ENCODE data around the gene DENND6A. TPM values are rescaled to one million over a fixed set of nuclear protein-coding genes. Genes with fewer than 3 reads are reported as not detected.

DENND6A gene
- total and polyA plus RNA-seq, 11 donors, result 4.9 to 27.9 (median 14.3) TPM

GRCh38 chr3:57652203-57652602 lies 40.7 kb downstream of the DENND6A start:
- TF ChIP-seq POLR2A (IDR thresholded peaks at IDR 0.05) (no peak), CTCF (IDR thresholded peaks at IDR 0.05) (no peak)
- Histone ChIP-seq H3K27ac (no peak overlapping the region), H3K4me3 (no peak overlapping the region), H3K36me3 (peaks cover 0 to 86% (median 66%) of the 10 kb centered on the region in 9 donors), H3K27me3 (no peaks in the 10 kb centered on the region), H3K4me1 (peaks cover 0 to 4% (median 1%) of the 10 kb centered on the region in 12 donors), H3K9me3 (peaks cover 0 to 14% (median 5%) of the 10 kb centered on the region in 12 donors)
- intact Hi-C loops (cut with DNase I), result loop anchor here in 2 of 10 donors (10.0 kb wide), 2 partner anchors 163 to 203 kb away; no protein-coding TSS in a partner anchor
- DNase-seq (no peak), ATAC-seq (no peak)
- WGBS, 4 donors, result 87 to 94% (median 90%) methylated on average over 3 of the region's 3 CpGs

GRCh38 chr3:57647292-57647940 lies 45.5 kb downstream of the DENND6A start:
- no peak overlapping the region for H3K4me3 ChIP-seq
- H3K4me1 ChIP-seq, result peaks cover 0 to 12% (median 6%) of the 10 kb centered on the region in 12 donors
- peaks cover 0 to 14% (median 5%) of the 10 kb centered on the region in 12 donors for H3K9me3 ChIP-seq
- ATAC-seq (no peak), DNase-seq (no peak)
- peak overlapping the region in 2 of 12 donors; percentile 25 to 34 for H3K27ac ChIP-seq
- TF ChIP-seq CTCF (IDR thresholded peaks at IDR 0.05) (no peak), POLR2A (IDR thresholded peaks at IDR 0.05) (no peak)
- 79 to 85% (median 83%) methylated on average over 2 of the region's 2 CpGs for WGBS, 4 donors
- intact Hi-C loops (cut with DNase I), result loop anchor here in 6 of 10 donors (5.0 to 10.0 kb wide), 5 partner anchors 177 to 267 kb away; no protein-coding TSS in a partner anchor
- H3K27me3 ChIP-seq, result no peaks in the 10 kb centered on the region
- peaks cover 0 to 77% (median 67%) of the 10 kb centered on the region in 9 donors for H3K36me3 ChIP-seq

- ATAC-seq, result peak; percentile 86 to 92 (median 89)
- Histone ChIP-seq H3K27me3 (no peaks in the 10 kb centered on the region), H3K4me1 (peaks cover 0 to 12% (median 6%) of the 10 kb centered on the region in 12 donors), H3K36me3 (peaks cover 0 to 77% (median 68%) of the 10 kb centered on the region in 9 donors), H3K9me3 (peaks cover 0 to 14% (median 5%) of the 10 kb centered on the region in 12 donors), H3K4me3 (no peak overlapping the region), H3K27ac (peak overlapping the region in 2 of 12 donors; percentile 25 to 34)
- intact Hi-C loops (cut with DNase I), result loop anchor here in 6 of 10 donors (5.0 to 10.0 kb wide), 5 partner anchors 178 to 268 kb away; no protein-coding TSS in a partner anchor
- 51 to 69% (median 60%) methylated on average over 2 of the region's 2 CpGs for WGBS, 4 donors
- peak in 2 of 5 donors; percentile 22 to 35 for DNase-seq
- peak in 8 of 12 donors; percentile 24 to 60 (median 41) for TF ChIP-seq CTCF (IDR thresholded peaks at IDR 0.05)
- TF ChIP-seq POLR2A (IDR thresholded peaks at IDR 0.05), result no peak
Observed at GRCh38 chr3:57646723-57647122, 46.2 kb downstream of the DENND6A start.

- ATAC-seq (no peak), DNase-seq (no peak)
- intact Hi-C loops (cut with DNase I), result loop anchor here in 6 of 10 donors (5.0 to 10.0 kb wide), 5 partner anchors 180 to 270 kb away; no protein-coding TSS in a partner anchor
- H3K27me3 ChIP-seq, result no peaks in the 10 kb centered on the region
- H3K4me1 ChIP-seq, result peaks cover 0 to 12% (median 6%) of the 10 kb centered on the region in 12 donors
- H3K4me3 ChIP-seq, result no peak overlapping the region
- WGBS, 4 donors, result 92 to 94% (median 93%) methylated on average over 4 of the region's 4 CpGs
- no peak for TF ChIP-seq CTCF (IDR thresholded peaks at IDR 0.05)
- TF ChIP-seq POLR2A (IDR thresholded peaks at IDR 0.05), result no peak
- H3K36me3 ChIP-seq, result peaks cover 0 to 82% (median 68%) of the 10 kb centered on the region in 9 donors
- peaks cover 0 to 14% (median 5%) of the 10 kb centered on the region in 12 donors for H3K9me3 ChIP-seq
- H3K27ac ChIP-seq, result no peak overlapping the region
Observed at GRCh38 chr3:57644740-57645139, 48.1 kb downstream of the DENND6A start.

Data from heart left ventricle (tissue), 16 donors.